GM21529 (cell line): ENCODE results near the gene FNDC10.

Experiments used
- ATAC-seq: cut with Tn5 transposase; IDR thresholded peaks from one replicate; pipeline ENCODE4 v1.9.1; 2021; ENCODE audit not compliant: unreplicated experiment

Gene FNDC10

DNA sequence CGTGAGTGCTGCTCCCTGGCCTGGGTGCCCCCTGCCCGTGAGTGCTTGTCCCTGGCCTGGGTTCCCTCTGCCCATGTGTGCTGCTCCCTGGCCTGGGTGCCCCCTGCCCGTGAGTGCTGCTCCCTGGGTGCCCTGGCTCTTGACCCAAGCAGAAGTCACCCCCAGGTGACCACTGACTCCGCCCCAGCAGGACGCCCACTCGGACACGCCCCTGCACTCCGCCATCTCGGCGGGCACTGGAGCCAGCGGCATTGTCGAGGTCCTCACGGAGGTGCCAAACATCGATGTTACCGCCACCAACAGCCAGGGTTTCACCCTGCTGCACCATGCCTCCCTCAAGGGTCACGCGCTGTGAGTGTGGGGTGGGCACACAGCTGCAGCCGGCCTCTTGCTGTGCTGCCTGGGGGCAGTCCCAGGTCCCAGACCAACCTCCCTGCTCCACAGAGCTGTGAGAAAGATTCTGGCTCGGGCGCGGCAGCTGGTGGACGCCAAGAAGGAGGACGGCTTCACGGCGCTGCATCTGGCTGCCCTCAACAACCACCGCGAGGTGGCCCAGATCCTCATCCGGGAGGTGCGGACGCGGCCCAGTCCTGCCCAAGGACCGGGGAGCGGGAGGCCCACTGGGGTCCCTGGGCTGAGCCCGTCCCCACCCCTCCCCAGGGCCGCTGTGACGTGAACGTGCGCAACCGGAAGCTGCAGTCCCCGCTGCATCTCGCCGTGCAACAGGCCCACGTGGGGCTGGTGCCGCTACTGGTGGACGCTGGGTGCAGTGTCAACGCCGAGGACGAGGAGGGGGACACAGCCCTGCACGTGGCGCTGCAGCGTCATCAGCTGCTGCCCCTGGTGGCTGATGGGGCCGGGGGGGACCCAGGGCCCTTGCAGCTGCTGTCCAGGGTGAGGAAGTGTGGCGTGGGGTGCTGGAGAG lies 28.2 kb upstream of the FNDC10 start:
- no peak for ATAC-seq

DNA sequence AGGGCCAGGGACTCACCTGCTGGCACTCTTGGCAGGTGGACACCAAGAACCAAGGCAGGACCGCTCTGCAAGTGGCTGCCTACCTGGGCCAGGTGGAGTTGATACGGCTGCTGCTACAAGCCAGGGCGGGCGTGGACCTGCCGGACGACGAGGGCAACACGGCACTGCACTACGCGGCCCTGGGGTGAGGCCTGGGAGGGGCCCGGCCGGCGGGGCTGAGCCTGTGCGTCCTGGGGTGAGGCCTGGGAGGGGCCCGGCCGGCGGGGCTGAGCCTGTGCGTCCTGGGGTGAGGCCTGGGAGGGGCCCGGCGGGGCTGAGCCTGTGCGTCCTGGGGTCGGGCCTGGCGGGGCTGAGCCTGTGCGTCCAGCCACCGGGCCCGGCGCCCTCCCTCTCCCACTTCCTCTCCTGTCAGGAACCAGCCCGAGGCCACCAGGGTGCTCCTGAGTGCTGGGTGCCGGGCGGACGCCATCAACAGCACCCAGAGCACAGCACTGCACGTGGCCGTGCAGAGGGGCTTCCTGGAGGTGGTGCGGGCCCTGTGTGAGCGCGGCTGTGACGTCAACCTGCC lies 27.4 kb upstream of the FNDC10 start:
- no peak for ATAC-seq

DNA sequence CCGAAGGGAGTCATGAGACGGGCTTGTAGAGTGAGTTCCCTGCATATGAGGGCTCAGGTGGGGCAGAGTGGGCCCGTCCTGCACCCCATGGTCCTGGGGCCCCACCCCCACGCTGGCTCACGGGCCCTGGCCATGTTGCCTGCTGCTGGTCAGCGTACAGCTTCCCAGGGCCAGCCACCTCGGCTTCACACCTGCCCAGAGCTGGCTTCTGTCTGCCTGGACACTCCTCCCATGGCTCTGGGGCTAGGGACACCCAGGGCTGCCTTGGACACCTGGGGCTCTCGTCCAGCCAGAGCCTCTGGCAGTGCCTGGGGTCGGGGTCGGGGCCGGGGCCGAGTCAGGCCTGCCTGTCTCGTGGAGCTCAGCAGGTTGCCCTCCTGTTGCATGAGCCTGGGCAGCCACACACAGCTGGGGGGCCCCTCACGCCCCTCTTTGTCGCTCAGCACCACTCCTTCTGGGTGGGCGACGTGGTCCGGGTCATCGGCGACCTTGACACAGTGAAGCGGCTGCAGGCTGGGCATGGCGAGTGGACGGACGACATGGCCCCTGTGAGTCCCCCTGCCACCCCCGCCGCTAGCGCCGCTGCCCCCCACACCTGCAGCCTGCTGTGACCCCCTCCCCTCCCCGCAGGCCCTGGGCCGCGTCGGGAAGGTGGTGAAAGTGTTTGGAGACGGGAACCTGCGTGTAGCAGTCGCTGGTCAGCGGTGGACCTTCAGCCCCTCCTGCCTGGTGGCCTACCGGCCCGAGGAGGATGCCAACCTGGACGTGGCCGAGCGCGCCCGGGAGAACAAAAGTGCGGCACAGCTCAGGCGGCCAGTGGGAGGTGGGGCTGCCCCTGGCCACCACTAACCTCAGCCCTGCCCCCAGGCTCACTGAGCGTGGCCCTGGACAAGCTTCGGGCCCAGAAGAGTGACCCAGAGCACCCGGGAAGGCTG lies 26.5 kb upstream of the FNDC10 start:
- ATAC-seq = no peak

DNA sequence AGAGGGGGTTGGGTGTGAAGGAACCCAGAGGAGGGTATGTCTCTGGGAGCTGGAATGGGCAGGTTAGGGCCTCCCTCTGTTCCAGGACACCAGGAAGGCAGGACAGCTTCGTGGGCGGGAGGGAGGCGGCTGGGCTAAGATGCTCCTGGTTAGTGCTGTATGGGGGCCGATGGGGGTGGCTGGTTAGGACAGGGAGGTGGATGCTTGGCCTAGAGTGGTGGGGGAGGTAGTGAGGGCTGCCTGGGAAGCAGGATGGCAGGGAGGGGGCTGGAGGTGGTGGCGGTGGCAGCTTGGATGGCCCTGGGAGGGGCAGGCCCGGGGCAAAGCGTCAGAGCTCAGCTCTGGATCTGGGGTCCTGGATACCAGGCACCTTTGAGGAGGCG lies 25.9 kb upstream of the FNDC10 start:
- ATAC-seq = no peak

DNA sequence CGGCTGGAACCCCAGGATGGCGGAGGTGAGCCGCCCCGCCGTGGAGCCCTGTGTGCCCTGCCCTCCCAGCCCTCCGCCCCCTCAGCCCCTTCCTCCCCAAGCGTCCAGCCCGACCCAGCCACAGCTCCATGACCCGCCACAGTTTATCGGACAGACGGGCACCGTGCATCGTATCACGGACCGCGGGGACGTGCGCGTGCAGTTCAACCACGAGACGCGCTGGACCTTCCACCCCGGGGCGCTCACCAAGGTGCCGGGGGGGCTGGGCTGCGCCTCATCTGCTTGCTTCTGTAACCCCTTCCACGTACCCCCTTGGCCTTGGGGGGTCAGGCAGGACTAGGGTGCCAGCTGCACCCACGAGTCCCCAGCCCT lies 25.5 kb upstream of the FNDC10 start:
- no peak for ATAC-seq

DNA sequence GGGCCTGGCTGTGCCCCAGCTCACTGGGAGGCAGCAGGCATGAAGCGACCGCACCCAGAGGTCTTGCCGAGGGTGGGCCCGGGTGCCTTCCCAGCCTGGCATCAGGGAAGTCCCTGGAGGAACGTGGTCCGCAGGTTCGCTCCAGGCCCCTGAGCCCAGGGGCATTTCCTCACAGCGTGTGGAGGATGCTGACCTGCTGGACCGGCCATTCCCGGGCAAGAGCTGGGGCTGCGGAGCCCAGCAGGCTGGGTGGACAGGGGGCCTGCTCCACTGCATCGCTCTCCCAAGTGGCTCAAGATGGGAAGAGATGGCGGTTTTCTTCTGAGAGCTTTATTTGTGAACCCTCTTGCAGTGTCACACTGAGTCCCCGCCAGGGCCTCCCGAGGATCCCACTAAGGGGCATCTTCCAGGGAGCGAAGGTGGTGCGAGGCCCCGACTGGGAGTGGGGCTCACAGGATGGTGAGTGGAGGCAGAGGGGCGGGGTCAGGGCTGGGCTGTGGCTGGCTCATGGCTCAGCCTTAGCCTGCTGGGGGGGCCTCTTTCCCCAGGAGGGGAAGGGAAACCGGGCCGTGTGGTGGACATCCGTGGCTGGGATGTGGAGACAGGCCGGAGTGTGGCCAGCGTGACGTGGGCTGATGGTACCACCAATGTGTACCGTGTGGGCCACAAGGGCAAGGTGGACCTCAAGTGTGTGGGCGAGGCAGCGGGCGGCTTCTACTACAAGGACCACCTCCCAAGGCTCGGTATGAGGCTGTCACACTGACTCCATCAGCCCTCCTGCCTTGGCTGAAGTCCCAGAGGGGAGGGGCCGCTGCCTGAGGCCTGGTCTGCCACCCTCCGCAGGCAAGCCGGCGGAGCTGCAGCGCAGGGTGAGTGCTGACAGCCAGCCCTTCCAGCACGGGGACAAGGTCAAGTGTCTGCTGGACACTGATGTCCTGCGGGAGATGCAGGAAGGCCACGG lies 24.8 kb upstream of the FNDC10 start:
- ATAC-seq = no peak

DNA sequence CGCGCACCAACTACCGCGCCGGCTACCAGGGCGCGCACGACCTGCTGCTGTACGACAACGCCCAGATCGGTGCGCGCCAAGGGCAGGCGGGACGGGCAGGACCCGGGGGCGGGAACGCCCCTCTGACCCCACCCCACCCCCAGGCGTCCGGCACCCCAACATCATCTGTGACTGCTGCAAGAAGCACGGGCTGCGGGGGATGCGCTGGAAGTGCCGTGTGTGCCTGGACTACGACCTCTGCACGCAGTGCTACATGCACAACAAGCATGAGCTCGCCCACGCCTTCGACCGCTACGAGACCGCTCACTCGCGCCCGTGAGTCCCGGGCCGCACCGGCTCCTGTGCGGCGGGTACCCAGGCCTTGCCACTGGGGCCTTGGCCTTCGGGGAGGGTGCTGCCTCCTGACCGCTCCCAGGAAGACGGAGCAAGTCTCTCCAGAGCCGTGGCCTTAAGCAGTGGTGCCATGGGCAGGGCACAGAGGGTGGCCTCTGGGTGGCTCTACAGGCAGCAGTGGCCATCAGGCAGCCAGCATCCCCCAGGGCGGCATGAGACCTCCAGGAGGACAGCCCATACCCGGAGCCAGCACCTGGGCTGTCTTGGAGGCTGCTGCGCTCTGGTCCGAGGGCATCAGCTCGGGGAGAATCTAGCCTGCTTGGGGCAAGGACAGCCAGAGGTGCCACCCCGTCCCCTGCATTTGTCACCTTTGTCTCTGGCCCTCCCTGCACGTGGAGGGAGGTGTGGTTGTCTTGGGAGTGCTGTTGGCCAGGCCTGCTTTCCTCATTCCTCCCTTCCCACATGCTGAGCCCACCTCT lies 23.9 kb upstream of the FNDC10 start:
- no peak for ATAC-seq

DNA sequence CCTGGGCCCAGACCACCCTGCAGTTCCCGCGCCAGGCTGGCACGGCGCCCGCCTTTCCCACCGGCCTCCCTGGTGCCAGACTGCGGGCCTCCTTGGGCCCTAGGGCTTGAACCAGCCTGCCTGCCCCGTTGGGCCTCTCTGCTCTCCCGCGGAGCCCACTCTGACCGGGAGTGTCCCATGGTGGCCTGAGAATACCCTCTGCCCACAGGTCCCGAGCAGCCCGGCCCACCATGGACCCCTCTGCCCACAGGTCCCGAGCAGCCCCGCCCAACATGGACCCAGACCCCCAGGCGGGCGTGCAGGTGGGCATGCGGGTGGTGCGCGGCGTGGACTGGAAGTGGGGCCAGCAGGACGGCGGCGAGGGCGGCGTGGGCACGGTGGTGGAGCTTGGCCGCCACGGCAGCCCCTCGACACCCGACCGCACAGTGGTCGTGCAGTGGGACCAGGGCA lies 23.3 kb upstream of the FNDC10 start:
- no peak for ATAC-seq

DNA sequence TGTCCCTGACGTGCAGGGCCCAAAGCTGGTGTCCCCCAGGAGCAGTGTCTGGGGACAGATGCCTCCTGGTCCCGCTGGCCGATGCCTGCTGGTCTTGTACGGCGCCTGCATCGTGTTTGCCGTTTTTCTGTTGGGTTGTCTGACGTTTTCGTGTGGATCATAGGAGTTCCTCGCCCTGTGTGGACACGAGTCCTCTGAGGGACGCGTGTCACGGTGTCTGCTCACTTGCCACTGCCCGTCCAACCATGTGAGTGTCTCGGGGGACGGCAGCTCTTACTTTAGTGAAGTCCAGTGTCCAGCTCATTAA lies 22.8 kb upstream of the FNDC10 start:
- ATAC-seq = no peak

DNA sequence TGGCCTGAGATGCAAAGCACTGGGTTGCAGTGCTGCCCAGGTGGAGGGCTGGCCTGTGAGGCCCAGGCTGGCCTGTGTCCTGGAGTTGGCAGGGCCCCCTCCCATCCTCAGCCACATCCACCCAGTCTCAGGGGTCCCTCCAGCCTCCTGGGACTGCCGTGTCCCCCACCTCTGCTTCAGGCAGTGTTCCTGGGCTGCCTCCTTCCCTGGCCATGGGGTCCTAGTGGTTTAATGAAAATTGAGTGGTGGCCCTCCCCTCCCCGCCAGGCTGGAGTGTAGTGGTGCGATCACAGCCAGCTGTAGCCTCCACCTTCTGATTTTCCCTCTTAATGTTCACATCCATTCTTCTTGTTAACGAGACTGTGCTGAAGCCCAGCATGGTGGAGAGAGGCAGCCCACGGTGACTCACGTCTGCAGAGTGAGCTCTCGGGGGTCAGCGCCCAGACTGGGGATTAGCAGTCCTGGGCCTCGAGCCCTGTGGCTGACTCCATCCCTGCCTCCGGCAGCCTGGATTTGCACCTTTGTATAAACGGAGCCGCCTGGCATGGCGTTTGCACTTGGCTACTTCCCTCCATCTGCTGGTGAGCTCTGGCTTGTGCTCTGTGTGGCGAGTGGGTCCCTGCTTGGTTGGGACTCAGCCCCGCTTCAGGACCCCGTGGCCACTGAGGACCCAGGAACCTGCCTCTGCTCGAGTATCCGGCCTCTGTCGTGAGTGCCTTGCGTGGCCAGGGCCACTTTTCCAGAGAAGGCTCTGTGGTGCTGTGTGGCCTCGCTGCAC lies 22.3 kb upstream of the FNDC10 start:
- no peak for ATAC-seq

DNA sequence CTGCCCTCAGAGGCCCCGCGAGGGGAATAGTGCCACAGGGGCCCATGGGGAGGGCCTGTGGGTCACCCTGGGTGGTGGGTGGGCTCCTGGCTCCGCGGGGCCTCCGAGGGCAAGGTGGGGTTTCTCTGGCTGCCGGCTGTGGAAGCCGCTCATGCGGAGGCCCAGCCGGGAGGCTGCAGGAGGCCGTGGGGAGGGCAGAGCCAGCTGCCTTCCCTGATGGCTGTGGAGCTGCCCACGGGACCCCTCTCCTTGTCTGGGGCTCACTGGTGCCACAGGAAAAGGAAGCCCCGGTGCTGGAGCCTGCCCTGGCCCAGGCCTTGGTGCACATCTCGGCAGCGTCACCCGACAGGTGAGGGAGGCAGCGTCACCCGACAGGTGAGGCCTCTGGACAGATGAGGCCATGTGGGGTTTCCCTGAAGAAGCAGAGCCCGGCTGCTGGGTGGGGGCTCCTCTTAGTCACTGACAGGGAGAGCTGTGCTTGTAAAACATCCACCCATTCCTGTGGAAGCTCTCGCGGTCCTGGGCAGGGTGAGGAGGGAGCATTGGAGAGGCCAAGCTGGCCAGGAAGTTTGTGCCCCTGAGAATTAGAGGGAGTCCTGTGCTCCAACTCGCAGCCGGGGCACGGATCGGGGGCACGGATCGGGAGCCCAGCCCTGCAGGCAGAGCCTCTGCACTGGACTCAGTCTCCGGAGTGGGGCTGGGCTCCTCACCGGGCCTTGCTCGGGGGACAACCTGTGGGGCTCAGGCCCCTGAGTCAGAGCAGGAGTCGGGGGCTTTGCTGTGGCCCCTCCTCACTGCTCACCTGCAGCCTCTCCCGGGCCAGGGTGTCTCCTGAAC lies 21.5 kb upstream of the FNDC10 start:
- ATAC-seq = no peak

DNA sequence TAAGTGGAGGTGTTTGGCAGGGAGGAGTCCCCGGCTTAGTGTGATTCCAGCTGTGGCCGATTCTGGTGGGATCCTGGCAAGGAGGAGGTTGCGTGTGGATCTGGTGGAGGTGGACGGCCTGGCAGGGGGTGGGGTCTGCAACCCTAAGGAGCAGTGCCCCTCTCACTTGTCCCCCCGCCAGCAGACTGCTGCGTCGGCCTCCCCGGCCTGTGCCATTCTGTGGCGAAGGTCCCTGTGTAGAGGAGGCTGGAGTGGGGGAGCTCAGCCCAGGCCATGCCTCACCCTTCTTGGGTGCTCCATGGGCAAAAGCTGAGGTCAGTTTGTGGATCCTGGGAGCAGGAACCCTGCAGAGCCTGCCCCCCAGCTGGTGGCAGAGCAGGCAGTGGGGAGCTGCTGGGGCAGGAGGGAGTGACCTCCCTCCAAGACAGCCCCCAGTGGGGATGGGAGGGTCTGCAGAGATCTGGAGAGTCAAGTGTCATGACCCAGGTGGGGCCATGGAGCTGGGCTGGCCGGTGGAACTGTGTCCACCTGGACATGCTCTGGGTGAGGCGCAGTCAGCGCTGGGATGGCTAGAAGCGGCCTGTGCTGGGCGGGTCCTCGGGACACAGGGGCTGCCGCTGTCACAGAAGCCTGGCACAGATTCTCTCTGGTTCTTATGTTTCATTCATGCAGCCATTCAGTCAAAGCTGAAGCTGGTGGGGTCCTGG lies 20.7 kb upstream of the FNDC10 start:
- ATAC-seq = no peak

DNA sequence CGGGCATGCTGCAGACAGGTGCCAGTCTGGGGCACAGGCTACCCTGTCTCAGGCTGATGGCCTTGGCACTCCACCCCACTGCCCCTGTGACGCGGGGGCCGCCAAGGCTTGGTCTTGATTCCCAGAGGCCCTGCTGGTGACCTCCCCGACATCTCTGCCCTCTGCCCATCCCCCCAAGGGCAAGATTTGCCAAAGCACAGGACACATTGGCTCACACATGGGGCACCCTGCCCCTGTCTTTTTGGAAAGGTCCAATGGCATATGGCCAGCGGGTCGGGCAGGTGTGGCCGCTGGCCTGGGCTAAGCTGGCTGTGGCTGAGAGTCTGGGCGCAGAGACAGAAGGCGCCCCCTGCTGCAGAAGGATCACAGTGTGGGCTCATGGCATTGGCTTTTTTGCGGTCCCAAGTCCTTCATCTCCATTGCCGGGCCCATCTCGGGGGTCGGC lies 20.0 kb upstream of the FNDC10 start:
- ATAC-seq = no peak

DNA sequence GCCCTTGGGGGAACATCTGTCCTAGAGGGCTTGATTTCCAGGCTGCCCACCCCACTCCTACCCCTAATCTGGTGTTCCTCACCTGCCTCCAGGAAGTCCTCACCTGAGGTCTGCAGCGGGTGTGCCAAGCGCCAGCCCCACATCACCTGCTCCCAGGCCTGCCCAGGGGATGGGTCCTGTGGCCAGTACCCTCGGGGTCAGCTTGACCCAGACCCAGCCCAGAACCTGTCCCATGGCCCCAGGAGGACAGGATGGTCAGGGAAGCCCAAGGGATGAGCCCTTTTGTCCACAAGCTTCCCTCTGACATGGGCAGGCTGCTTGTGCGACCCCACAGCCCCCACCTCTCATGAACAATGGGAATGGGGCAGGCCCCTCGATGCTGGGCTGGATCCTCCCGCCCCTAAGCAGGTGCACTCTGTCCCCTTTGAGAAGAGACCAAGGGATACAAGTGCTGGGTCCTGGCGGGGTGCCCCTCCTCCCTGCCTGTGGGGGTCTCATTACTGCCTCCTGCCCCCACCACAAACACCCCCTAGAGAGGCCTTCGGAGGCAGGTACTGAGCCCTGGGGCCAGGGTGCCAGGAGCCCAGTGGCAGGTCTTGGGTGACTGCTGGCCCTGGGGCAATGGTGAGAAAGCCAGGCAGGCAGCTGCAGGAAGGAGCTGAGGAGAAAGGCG lies 18.6 kb upstream of the FNDC10 start:
- no peak for ATAC-seq

DNA sequence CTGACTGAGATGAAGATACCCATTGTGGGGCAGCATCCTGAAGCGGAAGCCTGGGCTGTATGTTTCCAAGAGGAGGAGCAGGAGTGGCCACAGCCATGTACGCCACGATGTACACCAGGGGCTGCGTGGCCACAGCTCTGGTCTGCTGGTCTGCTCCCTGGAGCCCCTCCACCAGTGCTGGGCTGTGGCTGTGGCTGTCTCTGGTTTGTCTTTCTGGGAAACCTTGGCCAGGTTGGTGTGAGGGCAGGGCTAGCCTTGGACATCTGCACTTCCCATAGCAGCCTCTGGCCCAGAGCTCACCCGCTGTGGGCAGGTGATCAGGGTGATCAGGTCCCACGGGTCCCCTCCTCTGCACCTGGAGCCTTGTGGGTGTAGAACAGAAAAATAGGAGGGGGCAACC lies 18.0 kb upstream of the FNDC10 start:
- ATAC-seq = no peak

DNA sequence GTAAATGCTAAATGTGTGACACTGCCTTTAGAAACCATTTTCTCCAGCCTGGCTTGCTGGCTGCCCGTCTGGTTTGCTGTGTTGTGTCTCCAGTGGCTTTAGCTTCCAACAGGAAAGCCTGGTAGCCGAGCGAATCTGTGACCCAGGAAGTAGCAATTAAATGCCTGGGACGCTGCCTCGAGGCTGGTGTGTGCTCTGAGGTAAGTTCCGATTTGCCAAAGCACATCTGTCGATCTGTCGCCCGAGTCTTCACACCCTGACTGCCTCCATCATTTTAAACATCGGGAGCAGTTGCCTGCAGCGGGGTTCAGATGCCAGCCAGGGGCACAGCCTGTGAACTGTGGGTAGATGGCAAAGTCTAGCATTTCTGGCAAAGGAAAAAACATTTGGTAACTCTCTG lies 17.6 kb upstream of the FNDC10 start:
- ATAC-seq = no peak

DNA sequence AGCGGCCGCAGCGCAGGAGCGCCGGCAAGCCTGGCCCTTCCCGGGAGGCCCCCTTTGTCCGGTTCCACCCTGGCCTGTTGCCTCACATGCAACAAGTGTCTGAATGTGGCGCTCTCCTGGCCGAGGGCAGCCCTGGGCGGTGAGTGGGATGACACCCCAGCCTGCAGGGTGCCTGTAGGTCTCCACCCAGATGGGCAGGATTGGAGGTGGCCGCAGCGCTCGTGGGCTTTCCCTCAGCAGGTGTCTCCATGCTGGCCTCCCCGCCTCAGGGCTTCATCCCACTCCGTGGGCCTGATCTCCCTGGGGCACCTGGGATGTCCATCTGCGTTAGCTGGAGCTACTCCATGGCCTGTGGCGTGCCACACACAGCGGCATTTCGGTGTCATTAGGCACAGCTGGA lies 16.9 kb upstream of the FNDC10 start:
- ATAC-seq = no peak
